ENCODE data around the gene SPATS2. TPM values are rescaled to one million over a fixed set of nuclear protein-coding genes. Genes with fewer than 3 reads are reported as not detected.

The SPATS2 gene
- total RNA-seq, 1 experiment from 2014 or later = 56.3 TPM

DNA sequence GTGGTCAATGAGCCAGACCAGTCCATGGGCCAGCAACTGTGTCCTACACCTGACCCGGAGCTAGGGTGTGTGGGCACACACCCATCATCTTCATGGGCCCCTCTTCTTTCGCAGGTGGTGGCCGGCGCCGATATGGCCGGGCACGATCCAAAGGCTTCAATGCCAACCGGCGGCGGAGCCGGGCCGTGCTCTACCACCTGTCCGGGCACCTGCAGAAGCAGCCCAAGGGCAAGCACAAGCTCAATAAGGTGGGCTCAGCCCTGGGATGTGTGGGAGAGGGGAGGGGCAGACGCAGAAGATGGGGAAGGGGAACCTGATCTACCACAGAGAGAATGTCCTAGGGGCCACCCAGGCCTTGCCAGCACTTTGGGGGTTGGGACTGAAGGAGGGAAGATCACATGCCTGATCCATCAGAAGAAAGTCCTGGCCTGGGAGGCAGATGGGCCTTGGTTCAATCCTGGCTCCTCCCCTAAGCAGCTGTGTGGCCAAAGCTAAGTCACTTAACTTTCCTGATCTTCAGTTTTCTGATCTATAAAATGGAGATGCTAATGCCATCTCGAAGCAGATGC, 175.4 kb downstream of the SPATS2 start:
- CTCF ChIA-PET = interaction anchor here (0.6 to 0.7 kb wide), 2 partner anchors 192 to 195 kb away, joined by 3 to 4 read pairs; no protein-coding TSS in a partner anchor
- Histone ChIP-seq H3K27ac (ENCODE audit: low read length) (no peak overlapping the region), H3K36me3 (ENCODE audit: control insufficient read depth, insufficient read depth, low read length) (no peaks in the 10 kb centered on the region), H3K4me3 (ENCODE audit: low read depth in 2 of 2, low read length in 2 of 2) (no peak overlapping the region), H3K27me3 (ENCODE audit: control insufficient read depth, insufficient read depth, low read length) (peaks cover 3% of the 10 kb centered on the region; the same call in 1 of the 2 replicates), H3K4me1 (ENCODE audit: control insufficient read depth, insufficient read depth, low read length) (peaks cover under 1% of the 10 kb centered on the region), H3K9me3 (ENCODE audit: control insufficient read depth, insufficient read depth, low read depth, low read length) (no peaks in the 10 kb centered on the region)
- no peak for DNase-seq (ENCODE audit: low read depth, low spot score)
- intact Hi-C loops (cut with micrococcal nuclease; ENCODE audit: unreplicated experiment) (no loop called here), in situ Hi-C loops (cut with HindIII; ENCODE audit: low pct_unique_long_range_greater_than_20kb, low sequenced_read_pairs) (no loop called here)
- ATAC-seq = no peak
- no peak for TF ChIP-seq SIN3A (IDR thresholded peaks at IDR 0.05; ENCODE audit: borderline replicate concordance, insufficient read depth, low read depth, low read length)
- TF ChIP-seq, protein P1, sequence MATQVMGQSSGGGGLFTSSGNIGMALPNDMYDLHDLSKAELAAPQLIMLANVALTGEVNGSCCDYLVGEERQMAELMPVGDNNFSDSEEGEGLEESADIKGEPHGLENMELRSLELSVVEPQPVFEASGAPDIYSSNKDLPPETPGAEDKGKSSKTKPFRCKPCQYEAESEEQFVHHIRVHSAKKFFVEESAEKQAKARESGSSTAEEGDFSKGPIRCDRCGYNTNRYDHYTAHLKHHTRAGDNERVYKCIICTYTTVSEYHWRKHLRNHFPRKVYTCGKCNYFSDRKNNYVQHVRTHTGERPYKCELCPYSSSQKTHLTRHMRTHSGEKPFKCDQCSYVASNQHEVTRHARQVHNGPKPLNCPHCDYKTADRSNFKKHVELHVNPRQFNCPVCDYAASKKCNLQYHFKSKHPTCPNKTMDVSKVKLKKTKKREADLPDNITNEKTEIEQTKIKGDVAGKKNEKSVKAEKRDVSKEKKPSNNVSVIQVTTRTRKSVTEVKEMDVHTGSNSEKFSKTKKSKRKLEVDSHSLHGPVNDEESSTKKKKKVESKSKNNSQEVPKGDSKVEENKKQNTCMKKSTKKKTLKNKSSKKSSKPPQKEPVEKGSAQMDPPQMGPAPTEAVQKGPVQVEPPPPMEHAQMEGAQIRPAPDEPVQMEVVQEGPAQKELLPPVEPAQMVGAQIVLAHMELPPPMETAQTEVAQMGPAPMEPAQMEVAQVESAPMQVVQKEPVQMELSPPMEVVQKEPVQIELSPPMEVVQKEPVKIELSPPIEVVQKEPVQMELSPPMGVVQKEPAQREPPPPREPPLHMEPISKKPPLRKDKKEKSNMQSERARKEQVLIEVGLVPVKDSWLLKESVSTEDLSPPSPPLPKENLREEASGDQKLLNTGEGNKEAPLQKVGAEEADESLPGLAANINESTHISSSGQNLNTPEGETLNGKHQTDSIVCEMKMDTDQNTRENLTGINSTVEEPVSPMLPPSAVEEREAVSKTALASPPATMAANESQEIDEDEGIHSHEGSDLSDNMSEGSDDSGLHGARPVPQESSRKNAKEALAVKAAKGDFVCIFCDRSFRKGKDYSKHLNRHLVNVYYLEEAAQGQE (IDR thresholded peaks at IDR 0.05; ENCODE audit: insufficient read depth in 1 of 2, low read depth in 2 of 2, low read length in 1 of 2) = no peak
- TF ChIP-seq POLR2AphosphoS5 (IDR thresholded peaks at IDR 0.05; ENCODE audit: low read depth, low read length) = no peak
- TF ChIP-seq, protein P2, sequence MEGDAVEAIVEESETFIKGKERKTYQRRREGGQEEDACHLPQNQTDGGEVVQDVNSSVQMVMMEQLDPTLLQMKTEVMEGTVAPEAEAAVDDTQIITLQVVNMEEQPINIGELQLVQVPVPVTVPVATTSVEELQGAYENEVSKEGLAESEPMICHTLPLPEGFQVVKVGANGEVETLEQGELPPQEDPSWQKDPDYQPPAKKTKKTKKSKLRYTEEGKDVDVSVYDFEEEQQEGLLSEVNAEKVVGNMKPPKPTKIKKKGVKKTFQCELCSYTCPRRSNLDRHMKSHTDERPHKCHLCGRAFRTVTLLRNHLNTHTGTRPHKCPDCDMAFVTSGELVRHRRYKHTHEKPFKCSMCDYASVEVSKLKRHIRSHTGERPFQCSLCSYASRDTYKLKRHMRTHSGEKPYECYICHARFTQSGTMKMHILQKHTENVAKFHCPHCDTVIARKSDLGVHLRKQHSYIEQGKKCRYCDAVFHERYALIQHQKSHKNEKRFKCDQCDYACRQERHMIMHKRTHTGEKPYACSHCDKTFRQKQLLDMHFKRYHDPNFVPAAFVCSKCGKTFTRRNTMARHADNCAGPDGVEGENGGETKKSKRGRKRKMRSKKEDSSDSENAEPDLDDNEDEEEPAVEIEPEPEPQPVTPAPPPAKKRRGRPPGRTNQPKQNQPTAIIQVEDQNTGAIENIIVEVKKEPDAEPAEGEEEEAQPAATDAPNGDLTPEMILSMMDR (IDR thresholded peaks at IDR 0.05) = no peak
- TF ChIP-seq TCF7L2 (IDR thresholded peaks at IDR 0.05; ENCODE audit: low read depth, low read length) = no peak
- no TSS peak for BruUV-seq (replicated peaks)
- POLR2A ChIA-PET = no interaction called here

- in situ Hi-C loops (cut with HindIII; ENCODE audit: low pct_unique_long_range_greater_than_20kb, low sequenced_read_pairs) = no loop called here
Observed at GRCh38 chr12:49543221-49543913, 176.1 kb downstream of the SPATS2 start.

More at GRCh38 chr12:49543221-49543913, 176.1 kb downstream of the SPATS2 start:
- ATAC-seq (no peak), DNase-seq (ENCODE audit: low read depth, low spot score) (no peak)
- Histone ChIP-seq H3K9me3 (ENCODE audit: control insufficient read depth, insufficient read depth, low read depth, low read length) (no peaks in the 10 kb centered on the region), H3K4me3 (ENCODE audit: low read depth in 2 of 2, low read length in 2 of 2) (no peak overlapping the region), H3K4me1 (ENCODE audit: control insufficient read depth, insufficient read depth, low read length) (no peaks in the 10 kb centered on the region; the same call in 1 of the 2 replicates), H3K27me3 (ENCODE audit: control insufficient read depth, insufficient read depth, low read length) (peaks cover 3% of the 10 kb centered on the region; the same call in 1 of the 2 replicates), H3K27ac (ENCODE audit: low read length) (no peak overlapping the region), H3K36me3 (ENCODE audit: control insufficient read depth, insufficient read depth, low read length) (no peaks in the 10 kb centered on the region)
- intact Hi-C loops (cut with micrococcal nuclease; ENCODE audit: unreplicated experiment) = no loop called here
- BruUV-seq (replicated peaks) = no TSS peak
- CTCF ChIA-PET = interaction anchor here (0.5 kb wide), 1 partner anchor 246 kb away, joined by 3 read pairs; no protein-coding TSS in a partner anchor
- POLR2A ChIA-PET = no interaction called here
- TF ChIP-seq, protein P2 (IDR thresholded peaks at IDR 0.05) = no peak
- TF ChIP-seq, protein P1 (IDR thresholded peaks at IDR 0.05; ENCODE audit: insufficient read depth in 1 of 2, low read depth in 2 of 2, low read length in 1 of 2) = no peak
- TF ChIP-seq TCF7L2 (IDR thresholded peaks at IDR 0.05; ENCODE audit: low read depth, low read length) (no peak), SIN3A (IDR thresholded peaks at IDR 0.05; ENCODE audit: borderline replicate concordance, insufficient read depth, low read depth, low read length) (no peak), POLR2AphosphoS5 (IDR thresholded peaks at IDR 0.05; ENCODE audit: low read depth, low read length) (no peak)

Measured in Panc1 (cell line).